GM12891 (cell line): ENCODE measurements around the gene TRIM63.

Source experiments
- POLR2A ChIP-seq: IDR thresholded peaks from 2 replicates; pipeline ENCODE4 v1.6.1; 2011; ENCODE audit warnings: low read depth, low read length, control low read depth
- POLR2AphosphoS5 ChIP-seq: IDR thresholded peaks from 2 replicates; pipeline ENCODE4 v1.6.1; 2011; ENCODE audit warnings: low read depth, low read length, control low read depth

- no peak for TF ChIP-seq POLR2AphosphoS5
- no peak for TF ChIP-seq POLR2A
Measured at GRCh38 chr1:26015358-26015757, 52.1 kb downstream of the TRIM63 start.
